Vagina (tissue), 2 donors: ENCODE measurements around the gene NR3C2. TPM values are rescaled to one million over a fixed set of nuclear protein-coding genes. Genes with fewer than 3 reads are reported as not detected.

Source experiments
- DNase-seq, 2 donors: peaks; one replicate each; pipeline ENCODE4 v3.0.0-alpha.2; 2017; ENCODE audit errors: extremely low spot score in 2 of 2
- H3K27ac ChIP-seq: fragments of 200-600 bp; sonication (generic); one replicate; pipeline ENCODE4 v1.5.1; 2019
- H3K27me3 ChIP-seq: fragments of 200-600 bp; sonication (generic); one replicate; pipeline ENCODE4 v1.5.1; 2019
- H3K36me3 ChIP-seq, 2 donors: fragments of 200-600 bp; sonication (generic); one replicate each; pipeline ENCODE4 v1.5.1; 2017 to 2019
- H3K4me1 ChIP-seq: fragments of 200-600 bp; sonication (generic); one replicate; pipeline ENCODE4 v1.5.1; 2019
- H3K4me3 ChIP-seq, 2 donors: fragments of 200-600 bp; sonication (generic); 1 replicate in 1 of 2; 2 replicates in 1 of 2; pipeline ENCODE4 v1.5.1; 2016 to 2019
- H3K9me3 ChIP-seq: fragments of 200-600 bp; sonication (generic); one replicate; pipeline ENCODE4 v1.5.1; 2019
- CTCF ChIP-seq, 3 experiments: fragments of 450-650 bp in 2 of 3; fragments of 200-600 bp in 1 of 3; sonication (generic) in 1 of 3; IDR thresholded peaks; one replicate each; pipeline ENCODE4 v1.5.1; 2017 to 2019; ENCODE audit warnings: antibody characterized with exemption in 3 of 3, mild to moderate bottlenecking in 2 of 3, moderate library complexity in 2 of 3
- POLR2A ChIP-seq, 2 donors: fragments of 450-650 bp; IDR thresholded peaks; one replicate each; pipeline ENCODE4 v1.6.1; 2017; ENCODE audit warnings: antibody characterized with exemption in 2 of 2, mild to moderate bottlenecking in 2 of 2, moderate library complexity in 2 of 2
- POLR2AphosphoS5 ChIP-seq, 2 donors: sonication (generic); formaldehyde crosslinking; IDR thresholded peaks; one replicate each; pipeline ENCODE4 v1.9.0; 2017; ENCODE audit warnings: antibody characterized with exemption in 2 of 2, mild to moderate bottlenecking in 2 of 2, low read depth in 1 of 2; ENCODE audit not compliant: insufficient read depth in 1 of 2
- intact Hi-C: fragments of 100-400 bp; cut with DNase I; formaldehyde crosslinking; loops from one replicate; pipeline ENCODE4 v1.15.1; 2023
- total RNA-seq: library from RNA; depleted of rRNA; stranded (reverse); fragments of >200 nt; gene quantifications from one replicate; pipeline ENCODE4 v1.2.3, GENCODE V29; 2016

Gene NR3C2
- total RNA-seq, 1 donor from 2014 or later: 9.6 TPM

DNA sequence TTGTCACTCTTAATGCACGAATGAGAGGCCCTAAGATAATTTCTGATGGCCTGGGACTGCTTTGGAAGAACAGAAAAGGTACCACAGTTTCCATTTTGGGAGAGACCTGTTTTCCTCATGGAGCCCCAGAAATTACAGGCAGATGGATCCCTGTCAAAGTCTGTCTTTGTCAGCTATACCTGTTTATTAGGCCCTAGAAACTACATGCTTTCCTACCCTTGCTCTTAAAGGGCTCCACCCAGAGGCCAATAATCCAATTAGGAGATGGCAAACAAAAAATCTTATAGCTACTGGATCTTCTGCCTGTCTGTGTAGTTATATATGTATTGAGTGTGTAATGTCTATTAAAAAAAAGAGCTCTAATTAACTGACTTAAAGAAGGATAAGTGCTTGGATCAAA lies 141.3 kb downstream of the NR3C2 start:
- DNase-seq: no peak
- no peaks in the 10 kb centered on the region for H3K9me3 ChIP-seq
- H3K27ac ChIP-seq: no peak overlapping the region
- no peaks in the 10 kb centered on the region for H3K27me3 ChIP-seq
- TF ChIP-seq POLR2A (IDR thresholded peaks at IDR 0.05): no peak
- TF ChIP-seq POLR2AphosphoS5 (IDR thresholded peaks at IDR 0.05; ENCODE audit: insufficient read depth in 1 of 2, low read depth in 1 of 2): no peak
- TF ChIP-seq CTCF (IDR thresholded peaks at IDR 0.05): no peak
- H3K4me3 ChIP-seq: no peak overlapping the region
- intact Hi-C loops: no loop called here
- no peaks in the 10 kb centered on the region for H3K36me3 ChIP-seq
- H3K4me1 ChIP-seq: no peaks in the 10 kb centered on the region

DNA sequence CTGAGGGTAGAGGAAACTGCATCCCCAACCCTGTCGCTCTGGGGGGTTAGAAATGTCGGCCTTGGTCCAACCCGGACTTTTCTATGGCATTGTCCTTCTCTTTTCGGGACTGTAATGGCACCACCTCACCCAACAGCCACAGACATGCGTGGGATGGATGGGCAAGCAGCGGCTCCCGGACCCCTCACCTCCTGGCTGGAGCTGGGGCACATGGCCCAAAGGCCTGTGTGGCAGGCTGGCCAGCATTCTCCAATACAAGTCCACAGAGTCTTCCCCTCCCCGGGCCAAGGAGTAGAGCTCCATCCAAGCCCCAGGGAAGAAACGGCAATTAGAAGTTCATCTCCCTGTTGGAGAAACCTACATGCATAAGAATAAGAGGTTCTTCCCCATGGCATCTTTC lies 142.9 kb downstream of the NR3C2 start:
- no peak overlapping the region for H3K27ac ChIP-seq
- H3K4me1 ChIP-seq: no peaks in the 10 kb centered on the region
- H3K9me3 ChIP-seq: no peaks in the 10 kb centered on the region
- intact Hi-C loops: no loop called here
- no peak overlapping the region for H3K4me3 ChIP-seq
- DNase-seq: no peak
- TF ChIP-seq POLR2A (IDR thresholded peaks at IDR 0.05) (no peak), POLR2AphosphoS5 (IDR thresholded peaks at IDR 0.05; ENCODE audit: insufficient read depth in 1 of 2, low read depth in 1 of 2) (no peak), CTCF (IDR thresholded peaks at IDR 0.05) (no peak)
- no peaks in the 10 kb centered on the region for H3K27me3 ChIP-seq
- no peaks in the 10 kb centered on the region for H3K36me3 ChIP-seq

GRCh38 chr4:148296498-148296897 lies 145.7 kb downstream of the NR3C2 start:
- TF ChIP-seq POLR2A (IDR thresholded peaks at IDR 0.05) (no peak), POLR2AphosphoS5 (IDR thresholded peaks at IDR 0.05; ENCODE audit: insufficient read depth in 1 of 2, low read depth in 1 of 2) (no peak), CTCF (IDR thresholded peaks at IDR 0.05) (no peak)
- H3K4me3 ChIP-seq: no peak overlapping the region
- H3K27me3 ChIP-seq: no peaks in the 10 kb centered on the region
- no peaks in the 10 kb centered on the region for H3K4me1 ChIP-seq
- intact Hi-C loops: no loop called here
- H3K27ac ChIP-seq: no peak overlapping the region
- no peaks in the 10 kb centered on the region for H3K9me3 ChIP-seq
- DNase-seq: no peak
- no peaks in the 10 kb centered on the region for H3K36me3 ChIP-seq

DNA sequence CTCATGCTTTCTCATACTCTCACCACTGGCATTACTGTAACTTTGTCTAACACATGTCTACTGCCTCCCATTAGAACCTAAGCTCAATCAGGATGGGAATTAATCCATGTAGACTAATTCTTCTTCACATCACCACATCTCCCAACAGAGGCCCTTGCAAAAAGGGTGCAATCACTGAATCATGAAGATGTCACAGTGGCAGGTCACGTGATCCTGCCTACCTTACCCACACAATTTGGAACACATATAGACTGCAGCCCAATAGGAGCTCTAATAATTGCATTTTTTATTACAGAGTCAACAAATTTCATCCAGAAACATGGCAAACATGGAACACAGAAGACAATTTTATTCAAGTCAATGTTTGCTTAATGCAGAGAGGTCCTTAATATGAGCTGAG lies 146.6 kb downstream of the NR3C2 start:
- TF ChIP-seq POLR2A (IDR thresholded peaks at IDR 0.05) (no peak), CTCF (IDR thresholded peaks at IDR 0.05) (no peak), POLR2AphosphoS5 (IDR thresholded peaks at IDR 0.05; ENCODE audit: insufficient read depth in 1 of 2, low read depth in 1 of 2) (no peak)
- intact Hi-C loops: no loop called here
- H3K27ac ChIP-seq: no peak overlapping the region

DNA sequence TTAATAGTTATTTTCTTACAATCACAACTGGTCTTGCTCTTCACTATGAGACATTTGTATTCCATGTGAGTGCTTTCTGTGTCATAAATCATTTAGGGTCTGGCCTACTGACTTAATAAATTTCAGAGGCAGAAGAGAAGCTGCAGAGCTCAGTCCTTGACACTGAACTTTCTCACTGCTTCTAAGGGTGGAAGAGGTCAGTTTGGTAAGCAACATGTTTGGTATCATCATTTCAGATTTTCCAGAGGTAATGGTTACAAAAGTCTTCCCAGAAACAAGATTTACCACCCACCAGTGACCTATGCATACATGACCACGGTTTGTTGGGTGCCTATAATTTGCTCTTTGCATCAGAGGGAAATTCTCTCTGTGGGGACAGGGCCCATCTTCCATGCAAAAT lies 148.6 kb downstream of the NR3C2 start:
- intact Hi-C loops: no loop called here

More for the DNA sequence above, 146.6 kb downstream of the NR3C2 start:
- no peaks in the 10 kb centered on the region for H3K36me3 ChIP-seq
- H3K4me3 ChIP-seq: no peak overlapping the region
- no peaks in the 10 kb centered on the region for H3K27me3 ChIP-seq
- H3K9me3 ChIP-seq: no peaks in the 10 kb centered on the region
- DNase-seq: no peak
- no peaks in the 10 kb centered on the region for H3K4me1 ChIP-seq

More for the DNA sequence above, 148.6 kb downstream of the NR3C2 start:
- Histone ChIP-seq H3K27ac (no peak overlapping the region), H3K9me3 (no peaks in the 10 kb centered on the region), H3K36me3 (no peaks in the 10 kb centered on the region), H3K4me1 (peaks cover 3% of the 10 kb centered on the region), H3K27me3 (no peaks in the 10 kb centered on the region), H3K4me3 (no peak overlapping the region)
- no peak for DNase-seq
- TF ChIP-seq POLR2AphosphoS5 (IDR thresholded peaks at IDR 0.05; ENCODE audit: insufficient read depth in 1 of 2, low read depth in 1 of 2): no peak
- TF ChIP-seq CTCF (IDR thresholded peaks at IDR 0.05): no peak
- TF ChIP-seq POLR2A (IDR thresholded peaks at IDR 0.05): no peak
